MM.1S (cell line): ENCODE measurements around the gene SLC44A1.

Experiments used
- CTCF ChIP-seq: fragments of 300-600 bp; sonication (generic); IDR thresholded peaks from 2 replicates; pipeline ENCODE4 v1.5.1; 2016; ENCODE audit warnings: antibody characterized with exemption, low read length, mixed read lengths
- EZH2 ChIP-seq: fragments of 300-600 bp; sonication (generic); optimal IDR thresholded peaks from 2 replicates; pipeline ENCODE3; 2017; ENCODE audit warnings: low read depth, mild to moderate bottlenecking, antibody characterized with exemption, low read length, mixed read lengths

- TF ChIP-seq CTCF, result no peak
- no peak for TF ChIP-seq EZH2
These were observed 37.5 kb downstream of the SLC44A1 start for GRCh38 chr9:105281926-105282325.
